Activated CD4-positive, alpha-beta T cell treated with anti-CD3 and anti-CD28 coated beads, Interleukin-10, Interleukin-2, amounts not matched to agents 100 ng/mL and 50 ng/mL, durations not matched to agents 16 hours and 8 hours (primary cell): ENCODE measurements around the gene NID1.
"Not testable (repeated sequence)": the region's sequence is repeated elsewhere in the genome, so short reads cannot be mapped to it uniquely, and the experiment has no call there.

Source experiments
- DNase-seq: peaks from one replicate; pipeline ENCODE4 v3.0.0-alpha.2; 2020

The NID1 gene

GRCh38 chr1:235995511-235995910 is 69.4 kb downstream of the NID1 start:
- no peak for DNase-seq

- no peak for DNase-seq
Observed at GRCh38 chr1:235993652-235994051, 71.2 kb downstream of the NID1 start.

- no peak for DNase-seq
Observed at GRCh38 chr1:235992868-235993267, 72.0 kb downstream of the NID1 start.

GRCh38 chr1:235992346-235992745 is 72.5 kb downstream of the NID1 start:
- no peak for DNase-seq

- no peak for DNase-seq
Observed at GRCh38 chr1:235990330-235990795, 74.5 kb downstream of the NID1 start.

DNA sequence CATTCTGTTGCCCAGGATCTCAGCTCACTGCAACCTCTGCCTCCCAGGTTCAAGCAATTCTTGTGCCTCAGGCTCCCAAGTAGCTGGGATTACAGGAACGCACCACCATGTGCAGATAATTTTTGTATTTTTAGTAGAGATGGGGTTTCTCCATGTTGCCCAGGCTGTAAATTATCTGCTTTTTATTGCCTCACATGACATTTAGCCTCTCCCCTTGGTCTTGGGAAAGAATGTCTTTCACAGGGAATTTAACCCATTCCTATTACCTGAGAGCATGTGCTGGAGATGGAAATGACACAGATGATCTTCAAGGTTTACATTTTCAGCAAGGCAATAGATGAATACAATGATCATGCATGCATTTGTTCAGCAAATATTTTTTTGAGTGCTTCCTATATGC is 75.8 kb downstream of the NID1 start:
- no peak for DNase-seq

DNA sequence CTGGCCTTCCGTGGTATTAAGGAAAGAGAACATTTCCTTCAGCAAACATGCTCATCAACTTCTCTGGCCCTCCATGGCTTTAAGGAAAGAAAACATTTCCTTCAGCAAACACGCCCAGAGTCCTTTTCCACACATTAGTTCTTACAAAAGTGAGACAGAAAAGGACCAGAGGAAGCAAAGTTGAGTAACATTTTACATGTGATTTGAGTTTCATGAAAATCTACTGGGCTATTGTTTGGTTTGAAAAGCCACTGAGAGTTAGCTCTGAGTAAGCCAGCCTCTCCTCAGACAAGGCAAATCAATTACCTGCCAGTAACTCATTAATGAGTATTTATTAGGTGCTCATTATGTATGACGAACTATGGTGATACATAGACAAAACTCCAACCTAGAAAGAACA is 78.0 kb downstream of the NID1 start:
- peak; percentile 19 for DNase-seq

GRCh38 chr1:235984041-235984825 is 80.7 kb downstream of the NID1 start:
- no peak for DNase-seq

GRCh38 chr1:235980976-235981375 is 83.9 kb downstream of the NID1 start:
- no peak for DNase-seq

- DNase-seq: no peak
Observed at GRCh38 chr1:235979716-235980333, 85.1 kb downstream of the NID1 start.

DNA sequence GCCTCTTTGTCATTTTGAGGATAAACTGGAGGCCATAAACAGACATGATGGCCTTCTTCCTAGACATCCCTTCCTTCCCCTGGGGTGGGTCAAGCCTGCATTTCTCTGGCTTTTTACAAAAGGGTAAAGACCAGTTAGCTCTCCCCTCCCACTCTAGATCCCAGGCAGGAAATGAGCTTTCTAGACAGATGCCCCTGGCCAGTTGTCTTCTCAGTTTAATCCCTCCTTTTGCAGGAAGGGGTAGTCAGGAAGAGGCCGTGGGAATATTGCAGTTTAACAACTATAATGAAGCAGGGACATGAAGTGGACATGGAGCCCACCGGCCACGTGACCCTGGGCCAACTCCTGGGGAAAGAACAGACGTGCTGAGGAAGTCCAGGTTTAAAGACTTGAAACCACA is 85.7 kb downstream of the NID1 start:
- DNase-seq: no peak

- DNase-seq: no peak
Observed at GRCh38 chr1:235976490-235976889, 88.4 kb downstream of the NID1 start.

DNA sequence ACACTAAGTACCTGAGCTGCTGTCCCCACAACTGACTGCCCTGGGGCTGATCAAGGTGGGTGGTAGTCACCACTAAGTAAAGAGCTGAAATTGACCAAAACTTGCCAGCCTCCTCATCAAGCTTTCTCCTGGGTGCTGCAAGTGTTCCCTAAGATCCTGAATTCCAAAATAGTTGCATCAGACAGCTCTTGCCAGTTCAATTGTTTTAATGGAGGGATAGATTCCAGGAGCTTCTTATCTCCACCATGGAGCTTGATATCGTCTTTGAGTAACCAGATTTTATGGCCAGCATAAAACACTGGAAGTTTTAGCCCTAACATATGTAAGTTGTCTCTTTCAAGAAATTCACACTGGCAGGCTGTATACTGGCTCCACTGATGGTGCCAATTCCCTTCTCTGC is 90.3 kb downstream of the NID1 start:
- no peak for DNase-seq

DNA sequence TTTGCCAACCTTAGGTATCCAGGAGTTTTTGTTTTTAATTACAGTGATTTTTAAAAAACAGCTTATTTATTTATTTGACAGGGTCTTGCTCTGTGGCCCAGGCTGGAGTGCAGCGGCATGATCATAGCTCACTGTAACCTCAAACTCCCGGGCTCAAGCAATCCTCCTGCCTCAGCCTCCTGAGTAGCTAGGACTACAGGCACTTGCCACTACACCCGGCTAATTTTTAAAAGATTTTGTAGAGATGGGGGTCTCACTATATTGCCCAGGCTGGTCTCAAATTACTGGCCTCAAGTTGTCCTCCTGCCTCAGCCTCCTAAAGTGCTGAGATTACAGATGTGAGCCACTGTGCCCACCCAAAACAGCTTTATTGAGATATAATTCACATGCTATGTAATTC is 92.2 kb downstream of the NID1 start:
- DNase-seq: not testable (repeated sequence)

DNA sequence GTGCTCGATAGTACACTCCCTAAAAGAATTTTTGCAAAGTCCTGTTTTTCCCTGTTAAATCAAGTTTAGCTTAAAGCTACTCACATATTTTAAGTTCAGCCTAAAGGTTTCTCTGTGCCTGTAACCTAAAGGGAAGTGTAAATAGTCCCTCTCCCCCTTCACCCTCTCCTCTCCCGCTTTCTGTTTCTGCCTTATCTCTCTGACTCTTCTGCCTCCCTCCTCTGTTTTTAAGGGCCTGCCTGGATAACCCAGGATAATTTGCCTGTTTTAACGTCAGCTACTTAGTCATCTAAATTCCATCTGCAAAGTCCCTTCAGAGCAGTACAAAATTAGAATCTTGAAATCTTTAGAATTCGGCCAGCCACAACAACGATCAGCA is 92.6 kb downstream of the NID1 start:
- DNase-seq: no peak

DNA sequence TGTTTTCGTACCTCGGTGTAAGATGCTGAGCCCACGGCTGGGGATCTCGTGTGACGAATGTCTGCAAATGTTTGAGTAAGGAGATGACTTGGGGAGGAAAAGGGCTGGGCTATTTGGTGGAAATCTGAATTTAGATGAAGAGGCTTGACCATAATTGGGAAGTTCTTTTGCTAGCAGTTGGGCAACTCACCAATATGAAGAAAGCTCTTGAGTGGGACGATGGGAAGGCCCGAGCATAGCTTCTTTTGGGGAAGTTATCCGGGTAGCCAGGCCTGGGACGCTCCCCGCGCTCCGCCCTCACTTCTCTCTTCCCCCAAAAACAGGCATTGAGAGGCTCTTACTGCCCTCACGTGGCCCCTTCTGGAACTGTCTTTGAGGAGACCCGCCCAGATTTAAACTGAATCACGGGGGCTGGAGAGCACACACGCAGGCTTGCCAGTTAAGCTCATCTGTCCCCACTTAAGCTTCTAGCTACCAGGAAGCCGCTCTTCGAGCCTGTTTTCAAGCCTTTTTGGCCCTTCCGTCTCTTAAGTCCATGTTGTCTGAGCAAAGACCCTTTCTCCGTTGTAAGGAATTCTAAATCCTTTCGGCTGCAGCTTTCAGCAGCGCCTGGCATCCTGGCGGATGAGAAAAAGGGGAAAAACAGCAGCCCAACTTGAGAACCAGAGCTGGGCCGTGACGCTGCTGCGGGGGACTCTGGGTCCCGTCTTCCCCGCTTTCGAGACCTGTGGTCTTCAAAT is 93.1 kb downstream of the NID1 start:
- peak; percentile 92 for DNase-seq

- DNase-seq: no peak
Observed at GRCh38 chr1:235971020-235971419, 93.9 kb downstream of the NID1 start.

- no peak for DNase-seq
Observed at GRCh38 chr1:235968831-235969230, 96.1 kb downstream of the NID1 start.

GRCh38 chr1:235966134-235966533 is 98.8 kb downstream of the NID1 start:
- not testable (repeated sequence) for DNase-seq

GRCh38 chr1:235960809-235961208 is 104.1 kb downstream of the NID1 start:
- DNase-seq: no peak

GRCh38 chr1:235958021-235958420 is 106.9 kb downstream of the NID1 start:
- DNase-seq: no peak

GRCh38 chr1:235955777-235956176 is 109.1 kb downstream of the NID1 start:
- DNase-seq: no peak

- peak; percentile 50 for DNase-seq
Observed at GRCh38 chr1:235954306-235955283, 110.3 kb downstream of the NID1 start.
